Measurements from ENCODE around the gene B3GNT2. TPM values are rescaled to one million over a fixed set of nuclear protein-coding genes. Genes with fewer than 3 reads are reported as not detected.
A peak's percentile ranks its signal among the peaks of the same experiment; 100 is the strongest.

Gene B3GNT2
- total and polyA plus RNA-seq, 2 experiments from 2014 or later, result 35.5 to 70.4 TPM

DNA sequence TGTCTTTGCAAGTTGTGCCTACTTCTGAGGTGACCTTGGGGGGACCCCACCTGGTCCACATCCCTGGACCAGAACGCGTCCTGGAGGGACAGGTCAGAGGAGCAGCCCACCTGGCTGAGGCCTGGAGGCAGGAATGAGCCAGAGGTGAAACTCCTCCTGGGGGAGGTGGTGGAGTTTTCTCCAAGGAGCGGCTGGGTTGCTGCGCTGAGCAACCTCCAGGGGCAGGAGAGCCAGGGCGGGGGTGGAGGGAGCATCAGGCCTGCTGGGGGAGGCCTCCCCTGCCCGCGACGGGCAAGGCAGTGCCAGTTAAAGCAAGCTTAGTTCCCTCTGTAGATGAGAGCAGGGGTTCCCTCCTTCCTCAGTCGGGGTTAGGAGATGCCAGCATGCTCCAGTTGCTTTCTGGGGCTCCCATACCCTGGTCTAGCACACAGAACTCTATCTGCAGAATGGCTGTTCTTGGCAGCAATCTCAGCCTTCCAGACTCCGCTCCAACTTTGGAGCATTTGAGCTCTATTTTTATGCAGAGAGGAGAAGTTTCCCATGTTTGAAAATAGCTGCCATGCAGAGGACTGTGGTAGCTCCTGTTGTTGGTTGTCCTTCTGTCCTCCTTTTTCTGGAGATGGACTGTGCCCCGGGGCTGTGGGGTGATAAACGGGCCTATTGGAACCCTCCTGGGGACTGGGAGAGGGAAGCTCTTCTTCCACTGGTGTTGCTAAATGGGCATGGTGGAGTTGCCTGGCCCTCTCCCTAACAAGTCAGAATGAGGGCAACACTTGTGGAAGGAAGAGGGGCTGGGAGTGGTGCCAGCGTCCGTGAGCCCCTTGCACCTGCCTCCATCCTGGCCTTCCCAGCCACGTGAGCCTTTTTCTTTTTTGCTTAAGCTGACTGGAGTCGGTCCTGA lies 39.1 kb downstream of the B3GNT2 start:
- H3F3A ChIP-seq (replicated peaks; ENCODE audit: low read depth), result no peaks in the 10 kb centered on the region
- H3K27me3 ChIP-seq (ENCODE audit: insufficient read depth), result no peaks in the 10 kb centered on the region
- no peak overlapping the region for H3K4me3 Mint-ChIP-seq
- H3K9me3 Mint-ChIP-seq, result peaks cover 2% of the 10 kb centered on the region; the same call in 1 of the 3 replicates
- H3K79me2 ChIP-seq (replicated peaks; ENCODE audit: insufficient read depth), result no peaks in the 10 kb centered on the region
- ATAC-seq (peak; percentile 64), DNase-seq (ENCODE audit: low spot score) (no peak)
- no peaks in the 10 kb centered on the region for H4K20me1 ChIP-seq (replicated peaks; ENCODE audit: insufficient read depth)
- peaks cover 7% of the 10 kb centered on the region for H3K4me1 Mint-ChIP-seq
- H3K36me3 ChIP-seq (ENCODE audit: insufficient read depth), result no peaks in the 10 kb centered on the region
- H3K36me3 Mint-ChIP-seq (ENCODE audit: low read depth), result no peaks in the 10 kb centered on the region
- TF ChIP-seq EZH2phosphoT487 (IDR thresholded peaks at IDR 0.05; ENCODE audit: unreplicated experiment) (no peak), STAT1 (IDR thresholded peaks at IDR 0.05; ENCODE audit: unreplicated experiment) (no peak), EZH2 (IDR thresholded peaks at IDR 0.05; ENCODE audit: low read depth, unreplicated experiment) (no peak), ZNF331 (CRISPR knock-in tag; IDR thresholded peaks at IDR 0.05; ENCODE audit: low read depth) (no peak), CREB1 (CRISPR knock-in tag; IDR thresholded peaks at IDR 0.05; ENCODE audit: low read depth) (no peak), POLR2AphosphoS5 (IDR thresholded peaks at IDR 0.05; ENCODE audit: low read depth) (no peak), JUNB (IDR thresholded peaks at IDR 0.05; ENCODE audit: unreplicated experiment) (no peak), ZNF114 (CRISPR knock-in tag; IDR thresholded peaks at IDR 0.05) (no peak), NANOG (IDR thresholded peaks at IDR 0.05; ENCODE audit: borderline replicate concordance) (no peak), ZNF462 (CRISPR knock-in tag; IDR thresholded peaks at IDR 0.05) (no peak)
- TF ChIP-seq, protein P1, sequence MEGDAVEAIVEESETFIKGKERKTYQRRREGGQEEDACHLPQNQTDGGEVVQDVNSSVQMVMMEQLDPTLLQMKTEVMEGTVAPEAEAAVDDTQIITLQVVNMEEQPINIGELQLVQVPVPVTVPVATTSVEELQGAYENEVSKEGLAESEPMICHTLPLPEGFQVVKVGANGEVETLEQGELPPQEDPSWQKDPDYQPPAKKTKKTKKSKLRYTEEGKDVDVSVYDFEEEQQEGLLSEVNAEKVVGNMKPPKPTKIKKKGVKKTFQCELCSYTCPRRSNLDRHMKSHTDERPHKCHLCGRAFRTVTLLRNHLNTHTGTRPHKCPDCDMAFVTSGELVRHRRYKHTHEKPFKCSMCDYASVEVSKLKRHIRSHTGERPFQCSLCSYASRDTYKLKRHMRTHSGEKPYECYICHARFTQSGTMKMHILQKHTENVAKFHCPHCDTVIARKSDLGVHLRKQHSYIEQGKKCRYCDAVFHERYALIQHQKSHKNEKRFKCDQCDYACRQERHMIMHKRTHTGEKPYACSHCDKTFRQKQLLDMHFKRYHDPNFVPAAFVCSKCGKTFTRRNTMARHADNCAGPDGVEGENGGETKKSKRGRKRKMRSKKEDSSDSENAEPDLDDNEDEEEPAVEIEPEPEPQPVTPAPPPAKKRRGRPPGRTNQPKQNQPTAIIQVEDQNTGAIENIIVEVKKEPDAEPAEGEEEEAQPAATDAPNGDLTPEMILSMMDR (conservative IDR thresholded peaks at IDR 0.05; ENCODE audit: low read depth in 2 of 2), result no peak
- TF ChIP-seq, protein P2, sequence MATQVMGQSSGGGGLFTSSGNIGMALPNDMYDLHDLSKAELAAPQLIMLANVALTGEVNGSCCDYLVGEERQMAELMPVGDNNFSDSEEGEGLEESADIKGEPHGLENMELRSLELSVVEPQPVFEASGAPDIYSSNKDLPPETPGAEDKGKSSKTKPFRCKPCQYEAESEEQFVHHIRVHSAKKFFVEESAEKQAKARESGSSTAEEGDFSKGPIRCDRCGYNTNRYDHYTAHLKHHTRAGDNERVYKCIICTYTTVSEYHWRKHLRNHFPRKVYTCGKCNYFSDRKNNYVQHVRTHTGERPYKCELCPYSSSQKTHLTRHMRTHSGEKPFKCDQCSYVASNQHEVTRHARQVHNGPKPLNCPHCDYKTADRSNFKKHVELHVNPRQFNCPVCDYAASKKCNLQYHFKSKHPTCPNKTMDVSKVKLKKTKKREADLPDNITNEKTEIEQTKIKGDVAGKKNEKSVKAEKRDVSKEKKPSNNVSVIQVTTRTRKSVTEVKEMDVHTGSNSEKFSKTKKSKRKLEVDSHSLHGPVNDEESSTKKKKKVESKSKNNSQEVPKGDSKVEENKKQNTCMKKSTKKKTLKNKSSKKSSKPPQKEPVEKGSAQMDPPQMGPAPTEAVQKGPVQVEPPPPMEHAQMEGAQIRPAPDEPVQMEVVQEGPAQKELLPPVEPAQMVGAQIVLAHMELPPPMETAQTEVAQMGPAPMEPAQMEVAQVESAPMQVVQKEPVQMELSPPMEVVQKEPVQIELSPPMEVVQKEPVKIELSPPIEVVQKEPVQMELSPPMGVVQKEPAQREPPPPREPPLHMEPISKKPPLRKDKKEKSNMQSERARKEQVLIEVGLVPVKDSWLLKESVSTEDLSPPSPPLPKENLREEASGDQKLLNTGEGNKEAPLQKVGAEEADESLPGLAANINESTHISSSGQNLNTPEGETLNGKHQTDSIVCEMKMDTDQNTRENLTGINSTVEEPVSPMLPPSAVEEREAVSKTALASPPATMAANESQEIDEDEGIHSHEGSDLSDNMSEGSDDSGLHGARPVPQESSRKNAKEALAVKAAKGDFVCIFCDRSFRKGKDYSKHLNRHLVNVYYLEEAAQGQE (IDR thresholded peaks at IDR 0.05; ENCODE audit: unreplicated experiment), result no peak
- TF ChIP-seq, protein P3, sequence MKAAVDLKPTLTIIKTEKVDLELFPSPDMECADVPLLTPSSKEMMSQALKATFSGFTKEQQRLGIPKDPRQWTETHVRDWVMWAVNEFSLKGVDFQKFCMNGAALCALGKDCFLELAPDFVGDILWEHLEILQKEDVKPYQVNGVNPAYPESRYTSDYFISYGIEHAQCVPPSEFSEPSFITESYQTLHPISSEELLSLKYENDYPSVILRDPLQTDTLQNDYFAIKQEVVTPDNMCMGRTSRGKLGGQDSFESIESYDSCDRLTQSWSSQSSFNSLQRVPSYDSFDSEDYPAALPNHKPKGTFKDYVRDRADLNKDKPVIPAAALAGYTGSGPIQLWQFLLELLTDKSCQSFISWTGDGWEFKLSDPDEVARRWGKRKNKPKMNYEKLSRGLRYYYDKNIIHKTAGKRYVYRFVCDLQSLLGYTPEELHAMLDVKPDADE (IDR thresholded peaks at IDR 0.05), result no peak
- H2AFZ ChIP-seq, result no peak overlapping the region
- no peak overlapping the region for H3K4me3 ChIP-seq
- H3K9me2 ChIP-seq (ENCODE audit: insufficient read depth), result no peaks in the 10 kb centered on the region
- H3K4me2 ChIP-seq, result no peak overlapping the region
- peaks cover 5% of the 10 kb centered on the region for H3K27me3 Mint-ChIP-seq (ENCODE audit: insufficient read depth, low read depth, poor library complexity)
- no peaks in the 10 kb centered on the region for H3K4me1 ChIP-seq (ENCODE audit: insufficient read depth)
- H3K27ac Mint-ChIP-seq, result no peak overlapping the region
- no peak overlapping the region for H3K27ac ChIP-seq (ENCODE audit: low read depth)
